Mesenchymal stem cell (in vitro differentiated cells and primary cell): ENCODE results near the gene CCDC85C.
A peak's percentile ranks its signal among the peaks of the same experiment; 100 is the strongest.

Experiments
- DNase-seq: peaks from one replicate; pipeline ENCODE4 v3.0.0-alpha.2; 2013
- H2AFZ ChIP-seq: one replicate; pipeline ENCODE4 v1.6.1; 2013; ENCODE audit warnings: low read depth, mild to moderate bottlenecking, control low read depth, inconsistent platforms, low read length, moderate library complexity
- H2AK5ac ChIP-seq: 2 replicates; pipeline ENCODE4 v1.6.1; 2013; ENCODE audit warnings: low read length, moderate library complexity, mild to moderate bottlenecking, inconsistent platforms; ENCODE audit not compliant: severe bottlenecking
- H2BK120ac ChIP-seq: one replicate; pipeline ENCODE4 v1.6.1; 2013; ENCODE audit warnings: low read depth, mild to moderate bottlenecking, inconsistent platforms, low read length, moderate library complexity
- H2BK12ac ChIP-seq, 2 experiments: one replicate each; pipeline ENCODE4 v1.6.1; 2013; ENCODE audit warnings: inconsistent platforms in 2 of 2, low read length in 2 of 2, mild to moderate bottlenecking in 2 of 2, moderate library complexity in 2 of 2, control low read depth in 1 of 2
- H2BK15ac ChIP-seq: one replicate; pipeline ENCODE4 v1.6.1; 2013; ENCODE audit warnings: mild to moderate bottlenecking, low read depth, inconsistent platforms; ENCODE audit not compliant: poor library complexity, severe bottlenecking
- H2BK5ac ChIP-seq: 2 replicates; pipeline ENCODE4 v1.6.1; 2013; ENCODE audit warnings: low read depth, mild to moderate bottlenecking, low read length, control low read depth, inconsistent platforms; ENCODE audit not compliant: poor library complexity, severe bottlenecking
- H3K14ac ChIP-seq, 2 experiments: one replicate each; pipeline ENCODE4 v1.6.1; 2013; ENCODE audit warnings: inconsistent platforms in 2 of 2, low read length in 2 of 2, control low read depth in 1 of 2, mild to moderate bottlenecking in 1 of 2, moderate library complexity in 1 of 2
- H3K18ac ChIP-seq, 2 experiments: one replicate each; pipeline ENCODE4 v1.6.1; 2013; ENCODE audit warnings: inconsistent platforms in 2 of 2, low read length in 2 of 2, control low read depth in 1 of 2, low read depth in 1 of 2, mild to moderate bottlenecking in 1 of 2
- H3K23ac ChIP-seq, 2 experiments: one replicate each; pipeline ENCODE4 v1.6.1; 2013; ENCODE audit warnings: inconsistent platforms in 2 of 2, low read length in 2 of 2, mild to moderate bottlenecking in 2 of 2, moderate library complexity in 2 of 2, control low read depth in 1 of 2
- H3K27ac ChIP-seq: 2 replicates; pipeline ENCODE4 v1.5.1; 2013; ENCODE audit warnings: mild to moderate bottlenecking, moderate library complexity, low read length, control low read depth, inconsistent platforms; ENCODE audit not compliant: poor library complexity, severe bottlenecking
- H3K27me3 ChIP-seq, 2 experiments: 2 replicates each; pipeline versions ENCODE4 v1.6.1 to v1.7.0; 2013; ENCODE audit warnings: low read length in 2 of 2, mild to moderate bottlenecking in 2 of 2, moderate library complexity in 2 of 2, control low read depth in 1 of 2, inconsistent platforms in 1 of 2; ENCODE audit not compliant: control insufficient read depth in 1 of 2, insufficient read depth in 1 of 2
- H3K36me3 ChIP-seq, 2 experiments: 2 replicates each; pipeline versions ENCODE4 v1.6.1 to v1.7.0; 2013; ENCODE audit warnings: low read length in 2 of 2, control low read depth in 1 of 2, inconsistent platforms in 1 of 2, low read depth in 1 of 2, mild to moderate bottlenecking in 1 of 2; ENCODE audit not compliant: insufficient read depth in 2 of 2, control insufficient read depth in 1 of 2
- H3K4ac ChIP-seq, 2 experiments: one replicate each; pipeline ENCODE4 v1.6.1; 2013; ENCODE audit warnings: inconsistent platforms in 2 of 2, low read length in 2 of 2, mild to moderate bottlenecking in 2 of 2, moderate library complexity in 2 of 2, control low read depth in 1 of 2, low read depth in 1 of 2
- H3K4me1 ChIP-seq: 2 replicates; pipeline ENCODE4 v1.6.1; 2013; ENCODE audit warnings: low read depth, low read length, control low read depth; ENCODE audit not compliant: control insufficient read depth, insufficient read depth
- H3K4me2 ChIP-seq: 2 replicates; pipeline ENCODE4 v1.6.1; 2013; ENCODE audit warnings: low read length, mild to moderate bottlenecking, inconsistent platforms; ENCODE audit not compliant: poor library complexity, severe bottlenecking
- H3K4me3 ChIP-seq, 2 experiments: 2 replicates each; pipeline versions ENCODE4 v1.5.1 to v1.7.0; 2013; ENCODE audit warnings: low read length in 2 of 2, mild to moderate bottlenecking in 2 of 2, control low read depth in 1 of 2, low read depth in 1 of 2; ENCODE audit not compliant: insufficient read depth in 1 of 2
- H3K79me1 ChIP-seq: replicated peaks from 2 replicates; pipeline ENCODE4 v1.6.1; 2013; ENCODE audit warnings: mild to moderate bottlenecking, control low read depth, low read length, inconsistent platforms; ENCODE audit not compliant: poor library complexity, severe bottlenecking
- H3K9ac ChIP-seq: 2 replicates; pipeline ENCODE4 v1.7.0; 2013; ENCODE audit warnings: mild to moderate bottlenecking, low read length, moderate library complexity
- H3K9me3 ChIP-seq: 2 replicates; pipeline ENCODE4 v1.7.0; 2013; ENCODE audit warnings: mild to moderate bottlenecking, low read length; ENCODE audit not compliant: control insufficient read depth
- H4K8ac ChIP-seq: one replicate; pipeline ENCODE4 v1.6.1; 2013; ENCODE audit warnings: inconsistent platforms, mild to moderate bottlenecking, low read length, moderate library complexity
- H4K91ac ChIP-seq: one replicate; pipeline ENCODE4 v1.6.1; 2013; ENCODE audit warnings: mild to moderate bottlenecking, low read length, inconsistent platforms
- WGBS: methylation state at CpG from one replicate; pipeline ENCODE4 v1.1.7; 2013; ENCODE audit warnings: mixed read lengths; 5-methylcytosine and 5-hydroxymethylcytosine counted together

The CCDC85C gene

GRCh38 chr14:99573000-99573330, 31.0 kb downstream of the CCDC85C start:
- H3K27me3 ChIP-seq: peaks cover 21 to 45% of the 10 kb centered on the region in 2 experiments
- no peak overlapping the region for H4K8ac ChIP-seq
- H2BK120ac ChIP-seq: no peak overlapping the region
- no peak overlapping the region for H3K4me2 ChIP-seq
- H2AK5ac ChIP-seq: no peak overlapping the region
- no peak for DNase-seq
- no peaks in the 10 kb centered on the region for H3K9me3 ChIP-seq
- 90% methylated on average over 16 of the region's 16 CpGs for WGBS
- H3K79me1 ChIP-seq: peaks cover 6% of the 10 kb centered on the region
- no peak overlapping the region for H3K27ac ChIP-seq
- no peak overlapping the region for H3K9ac ChIP-seq
- no peak overlapping the region for H2BK15ac ChIP-seq
- H3K14ac ChIP-seq: no peak overlapping the region
- no peak overlapping the region for H2AFZ ChIP-seq
- H3K23ac ChIP-seq: no peak overlapping the region
- no peak overlapping the region for H3K4me3 ChIP-seq
- no peak overlapping the region for H2BK12ac ChIP-seq
- no peak overlapping the region for H3K18ac ChIP-seq
- H3K36me3 ChIP-seq: no peaks in the 10 kb centered on the region
- H2BK5ac ChIP-seq: no peak overlapping the region
- peaks cover 80% of the 10 kb centered on the region for H3K4me1 ChIP-seq
- H4K91ac ChIP-seq: no peak overlapping the region
- H3K4ac ChIP-seq: no peak overlapping the region

GRCh38 chr14:99572173-99572999, 31.6 kb downstream of the CCDC85C start:
- no peak overlapping the region for H3K4ac ChIP-seq
- no peaks in the 10 kb centered on the region for H3K9me3 ChIP-seq
- H2BK5ac ChIP-seq: no peak overlapping the region
- no peak overlapping the region for H4K8ac ChIP-seq
- H3K27me3 ChIP-seq: peaks cover 21 to 45% of the 10 kb centered on the region in 2 experiments
- H2AK5ac ChIP-seq: peak overlapping the region; percentile 43
- H3K4me1 ChIP-seq: peaks cover 80% of the 10 kb centered on the region
- no peak overlapping the region for H3K9ac ChIP-seq
- H2AFZ ChIP-seq: no peak overlapping the region
- no peak overlapping the region for H4K91ac ChIP-seq
- no peak overlapping the region for H3K14ac ChIP-seq
- H3K27ac ChIP-seq: no peak overlapping the region
- peaks cover 6% of the 10 kb centered on the region for H3K79me1 ChIP-seq
- H3K18ac ChIP-seq: no peak overlapping the region
- H2BK15ac ChIP-seq: no peak overlapping the region
- H3K23ac ChIP-seq: no peak overlapping the region
- no peak overlapping the region for H3K4me3 ChIP-seq
- no peak for DNase-seq
- no peak overlapping the region for H3K4me2 ChIP-seq
- H2BK12ac ChIP-seq: no peak overlapping the region
- WGBS: 54% methylated on average over 18 of the region's 18 CpGs
- no peak overlapping the region for H2BK120ac ChIP-seq
- no peaks in the 10 kb centered on the region for H3K36me3 ChIP-seq

GRCh38 chr14:99571303-99571986, 32.6 kb downstream of the CCDC85C start:
- Histone ChIP-seq H3K4me3 (no peak overlapping the region), H3K36me3 (no peaks in the 10 kb centered on the region), H2AK5ac (peak overlapping the region; percentile 59), H3K4me1 (peaks cover 71% of the 10 kb centered on the region), H4K91ac (no peak overlapping the region), H2BK12ac (no peak overlapping the region), H3K27ac (no peak overlapping the region), H2BK15ac (no peak overlapping the region), H3K9me3 (no peaks in the 10 kb centered on the region), H3K79me1 (peaks cover 6% of the 10 kb centered on the region), H2BK5ac (no peak overlapping the region), H3K18ac (no peak overlapping the region), H3K23ac (no peak overlapping the region), H3K9ac (no peak overlapping the region), H2AFZ (no peak overlapping the region), H4K8ac (no peak overlapping the region), H3K4ac (no peak overlapping the region), H3K14ac (no peak overlapping the region), H3K27me3 (peaks cover 21 to 45% of the 10 kb centered on the region in 2 experiments), H3K4me2 (no peak overlapping the region), H2BK120ac (no peak overlapping the region)
- WGBS: 80% methylated on average over 7 of the region's 10 CpGs
- no peak for DNase-seq

GRCh38 chr14:99570544-99571302, 33.3 kb downstream of the CCDC85C start:
- peaks cover 6% of the 10 kb centered on the region for H3K79me1 ChIP-seq
- H3K14ac ChIP-seq: no peak overlapping the region
- peaks cover 27 to 48% of the 10 kb centered on the region in 2 experiments for H3K27me3 ChIP-seq
- H3K36me3 ChIP-seq: no peaks in the 10 kb centered on the region
- 62% methylated on average over 8 of the region's 12 CpGs for WGBS
- no peak overlapping the region for H4K91ac ChIP-seq
- no peak overlapping the region for H3K4ac ChIP-seq
- H2BK120ac ChIP-seq: no peak overlapping the region
- peaks cover 68% of the 10 kb centered on the region for H3K4me1 ChIP-seq
- H4K8ac ChIP-seq: no peak overlapping the region
- no peak overlapping the region for H2AK5ac ChIP-seq
- peak overlapping the region in 1 of 2 experiments; percentile 8 for H2BK12ac ChIP-seq
- DNase-seq: no peak
- H2BK15ac ChIP-seq: no peak overlapping the region
- no peak overlapping the region for H3K23ac ChIP-seq
- H3K27ac ChIP-seq: no peak overlapping the region
- no peak overlapping the region for H3K4me2 ChIP-seq
- no peak overlapping the region for H2AFZ ChIP-seq
- H3K4me3 ChIP-seq: no peak overlapping the region
- no peak overlapping the region for H2BK5ac ChIP-seq
- H3K18ac ChIP-seq: no peak overlapping the region
- H3K9me3 ChIP-seq: no peaks in the 10 kb centered on the region
- H3K9ac ChIP-seq: no peak overlapping the region
